Inflammatory macrophage treated with lipopolysaccharide for 1 hour (primary cell): ENCODE results near the gene UGT1A4.
"Not testable (repeated sequence)": the region's sequence is repeated elsewhere in the genome, so short reads cannot be mapped to it uniquely, and the experiment has no call there.

Experiments used
- DNase-seq, 2 donors: peaks; one replicate each; pipeline ENCODE4 v3.0.0-alpha.2; 2020 to 2022

Gene UGT1A4

GRCh38 chr2:233700028-233700635 is 18.4 kb upstream of the UGT1A4 start:
- no peak for DNase-seq

DNA sequence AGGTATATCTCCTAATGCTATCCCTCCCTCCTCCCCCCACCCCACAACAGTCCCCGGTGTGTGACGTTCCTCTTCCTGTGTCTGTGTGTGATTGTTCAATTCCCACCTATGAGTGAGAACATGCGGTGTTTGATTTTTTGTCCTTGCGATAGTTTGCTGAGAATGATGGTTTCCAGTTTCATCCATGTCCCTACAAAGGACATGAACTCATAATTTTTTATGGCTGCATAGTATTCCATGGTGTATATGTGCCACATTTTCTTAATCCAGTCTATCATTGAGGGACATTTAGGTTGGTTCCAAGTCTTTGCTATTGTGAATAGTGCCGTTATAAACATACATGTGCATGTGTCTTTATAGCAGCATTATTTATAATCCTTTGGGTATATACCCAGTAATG is 17.7 kb upstream of the UGT1A4 start:
- not testable (repeated sequence) for DNase-seq

- no peak for DNase-seq
Measured at GRCh38 chr2:233702238-233702637, 16.3 kb upstream of the UGT1A4 start.

DNA sequence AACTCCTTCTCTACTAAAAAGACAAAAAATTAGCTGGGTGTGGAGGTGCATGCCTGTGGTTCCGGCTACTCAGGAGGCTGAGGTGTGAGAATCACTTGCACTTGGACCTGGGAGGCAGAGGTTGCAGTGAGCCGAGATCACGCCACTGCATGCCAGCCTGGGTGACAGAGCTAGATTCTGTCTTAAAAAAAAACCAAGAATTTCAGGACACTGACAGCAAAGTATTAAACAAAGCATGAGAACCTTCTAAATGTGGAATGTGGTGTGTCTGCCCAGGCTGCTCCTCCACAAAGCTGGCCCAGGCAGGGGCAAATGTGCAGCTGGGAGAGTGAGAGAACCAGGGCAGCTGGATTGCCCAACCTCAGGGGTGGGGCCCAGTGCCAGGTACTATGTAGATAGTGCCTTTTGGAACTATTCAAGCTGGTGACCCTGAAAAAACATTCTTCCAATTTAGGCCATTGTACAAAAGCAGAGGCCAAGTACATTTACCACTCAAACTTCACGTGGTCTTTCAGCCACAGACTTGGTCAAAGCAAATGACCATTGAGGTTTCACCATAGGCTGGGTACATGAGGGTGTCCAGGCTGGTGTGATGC is 12.5 kb upstream of the UGT1A4 start:
- no peak for DNase-seq

DNA sequence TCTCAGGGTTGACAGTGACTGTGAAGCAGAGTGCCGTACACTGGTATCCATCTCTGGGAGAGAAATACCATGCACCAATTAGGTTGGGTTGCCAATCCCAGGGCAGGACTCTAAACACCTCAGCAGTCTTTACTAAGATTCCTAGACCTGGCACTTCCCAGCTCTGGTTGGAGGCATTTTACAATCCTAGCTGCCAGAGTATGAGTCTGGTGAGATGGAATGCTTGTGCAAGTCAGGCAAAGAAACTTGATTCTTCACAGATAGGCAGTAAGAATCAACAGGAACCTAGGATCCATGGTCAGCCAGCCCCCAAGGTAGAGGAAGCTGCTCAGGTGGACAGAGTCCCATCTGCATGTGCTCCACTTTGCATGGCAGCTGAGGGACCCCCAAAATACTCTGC is 11.8 kb upstream of the UGT1A4 start:
- DNase-seq: no peak

DNA sequence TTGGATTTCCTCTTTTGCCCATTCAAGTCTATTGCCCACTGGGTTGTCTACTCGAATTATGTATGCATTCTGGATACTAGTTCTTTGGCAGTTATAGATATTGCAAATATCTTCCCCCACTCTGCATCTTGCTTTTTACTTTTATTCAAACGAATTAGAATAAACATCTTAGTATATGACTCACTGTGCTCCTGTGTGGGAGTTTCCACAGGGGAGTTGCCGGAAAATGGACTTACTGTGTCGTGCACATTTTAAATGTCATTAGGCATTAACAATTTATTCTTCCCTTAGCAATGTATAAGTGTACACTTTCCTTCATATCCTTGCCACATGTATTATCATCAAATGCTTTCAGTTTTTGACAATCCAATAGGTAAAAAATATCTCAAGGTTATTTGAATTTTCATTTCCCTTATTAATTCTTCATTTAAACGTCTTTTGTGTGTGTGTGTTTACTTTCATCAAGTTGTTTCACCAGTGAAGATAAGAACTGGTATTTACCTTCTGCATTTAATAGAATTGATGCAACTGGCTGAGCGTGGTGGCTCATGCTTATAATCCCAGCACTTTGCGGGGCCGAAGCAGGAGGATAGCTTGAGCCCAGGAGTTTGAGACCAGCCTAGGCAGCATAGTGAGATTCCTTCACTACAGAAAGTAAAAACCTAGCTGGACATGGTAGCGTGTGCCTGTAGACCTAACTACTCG is 10.4 kb upstream of the UGT1A4 start:
- DNase-seq: no peak

GRCh38 chr2:233708942-233709341 is 9.6 kb upstream of the UGT1A4 start:
- DNase-seq: no peak

- DNase-seq: peak; percentile 25 to 74
Measured at GRCh38 chr2:233711312-233712008, 7.1 kb upstream of the UGT1A4 start.

DNA sequence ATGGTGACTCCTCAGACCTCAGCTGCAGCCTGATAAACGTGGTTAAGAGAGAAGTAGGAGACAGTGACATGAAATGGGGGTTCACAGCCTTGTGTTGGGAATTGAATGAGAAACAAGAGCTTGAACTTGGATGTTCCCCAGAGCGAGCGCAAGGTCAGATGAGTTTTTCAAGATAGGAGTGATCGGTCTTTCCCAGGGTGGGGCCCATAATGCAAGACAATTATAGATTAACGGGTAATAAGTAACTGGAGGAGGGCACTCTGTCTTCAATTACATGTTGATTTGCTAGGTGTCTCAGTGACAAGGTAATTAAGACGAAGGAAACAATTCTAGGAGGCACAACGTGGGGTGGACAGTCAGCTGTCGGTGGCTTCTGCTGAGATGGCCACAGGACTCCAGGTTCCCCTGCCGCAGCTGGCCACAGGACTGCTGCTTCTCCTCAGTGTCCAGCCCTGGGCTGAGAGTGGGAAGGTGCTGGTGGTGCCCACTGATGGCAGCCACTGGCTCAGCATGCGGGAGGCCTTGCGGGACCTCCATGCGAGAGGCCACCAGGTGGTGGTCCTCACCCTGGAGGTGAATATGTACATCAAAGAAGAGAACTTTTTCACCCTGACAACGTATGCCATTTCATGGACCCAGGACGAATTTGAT is 5.8 kb upstream of the UGT1A4 start, which contains the start of gene UGT1A5:
TSS of gene UGT1A5 (plus strand) at position 297 of the 651 bp plus-strand sequence. CDS start at position 382, 85 bp downstream.
- no peak for DNase-seq

DNA sequence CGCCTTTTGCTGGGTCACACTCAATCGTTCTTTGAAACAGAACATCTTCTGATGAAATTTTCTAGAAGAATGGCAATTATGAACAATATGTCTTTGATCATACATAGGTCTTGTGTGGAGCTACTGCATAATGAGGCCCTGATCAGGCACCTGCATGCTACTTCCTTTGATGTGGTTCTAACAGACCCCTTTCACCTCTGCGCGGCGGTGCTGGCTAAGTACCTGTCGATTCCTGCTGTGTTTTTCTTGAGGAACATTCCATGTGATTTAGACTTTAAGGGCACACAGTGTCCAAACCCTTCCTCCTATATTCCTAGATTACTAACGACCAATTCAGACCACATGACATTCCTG is 5.3 kb upstream of the UGT1A4 start:
- DNase-seq: no peak

GRCh38 chr2:233714121-233714520 is 4.4 kb upstream of the UGT1A4 start:
- DNase-seq: no peak

- DNase-seq: no peak
Measured at GRCh38 chr2:233728723-233729301, 10.3 kb downstream of the UGT1A4 start, which contains the start of gene UGT1A3. Gene UGT1A3 (plus strand): TSS chr2:233729042. CDS start chr2:233729127, 85 bp downstream.

DNA sequence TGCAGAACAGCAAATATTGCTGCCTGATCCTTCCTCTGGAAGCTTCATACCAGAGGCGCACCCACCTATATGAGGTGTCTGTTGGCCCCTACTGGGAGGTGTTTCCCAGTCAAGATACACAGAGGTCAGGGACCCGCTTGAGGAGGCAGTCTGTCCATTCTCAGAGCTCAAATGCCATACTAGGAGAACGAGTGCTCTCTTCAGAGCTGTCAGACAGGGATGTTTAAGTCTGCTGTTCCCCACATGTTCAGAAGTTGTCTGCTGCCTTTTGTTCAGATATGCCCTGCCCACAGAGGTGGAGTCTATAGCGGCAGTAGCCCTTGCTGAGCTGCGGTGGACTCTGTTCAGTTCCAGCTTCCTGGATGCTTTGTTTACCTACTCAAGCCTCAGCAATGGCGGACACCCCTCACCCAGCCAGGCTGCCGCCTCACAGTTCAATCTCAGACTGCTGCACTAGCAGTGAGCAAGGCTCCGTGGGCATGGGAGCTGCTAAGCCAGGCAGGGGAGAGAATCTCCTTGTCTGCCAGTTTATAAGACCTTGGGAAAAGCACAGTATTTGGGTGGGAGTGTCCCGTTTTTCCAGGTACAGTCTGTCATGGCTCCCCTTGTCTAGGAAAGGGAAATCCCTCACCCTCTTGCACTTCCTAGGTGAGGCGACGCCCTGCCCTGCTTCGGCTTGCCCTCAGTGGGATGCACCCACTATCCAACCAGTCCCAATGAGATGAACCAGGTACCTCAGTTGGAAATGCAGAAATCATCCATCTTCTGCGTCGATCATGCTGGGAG is 18.5 kb downstream of the UGT1A4 start:
- not testable (repeated sequence) for DNase-seq

- no peak for DNase-seq
Measured at GRCh38 chr2:233740870-233741269, 22.3 kb downstream of the UGT1A4 start.

DNA sequence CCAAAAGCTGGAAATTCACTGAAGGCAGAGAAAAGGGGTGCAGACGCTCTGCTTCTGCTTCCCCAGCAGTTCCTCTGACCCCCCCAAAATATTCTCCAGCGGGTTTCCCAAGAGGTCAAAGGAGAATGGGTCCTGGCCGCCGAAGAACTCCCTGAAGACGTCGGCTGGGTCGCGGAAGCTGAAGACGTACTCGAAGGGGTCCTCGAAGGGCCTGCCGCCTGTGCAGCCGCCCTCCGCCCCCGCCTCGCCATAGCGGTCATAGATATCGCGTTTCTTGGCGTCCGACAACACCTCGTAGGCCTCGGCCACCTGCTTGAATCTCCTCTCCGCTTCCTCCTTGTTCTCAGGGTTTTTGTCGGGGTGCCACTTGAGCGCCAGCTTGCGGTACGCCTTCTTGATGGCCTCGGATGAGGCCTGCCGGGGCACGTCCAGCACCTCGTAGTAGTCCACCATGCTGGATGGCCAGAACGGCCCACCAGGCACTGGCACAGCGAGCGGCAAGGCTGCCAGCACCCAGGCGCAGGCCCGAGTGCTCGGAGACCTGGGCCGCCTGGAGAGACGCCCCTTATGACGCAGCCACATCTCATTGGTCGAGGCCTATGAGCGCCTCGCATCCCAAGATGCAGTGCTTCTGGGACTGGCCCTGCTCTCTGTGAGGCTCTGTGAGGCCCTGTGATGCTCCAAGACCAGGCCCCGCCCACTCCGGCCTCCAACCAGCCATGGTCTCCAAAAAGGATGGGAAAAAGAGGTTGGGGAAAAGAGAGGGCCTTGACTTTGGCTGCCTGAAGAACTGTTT is 25.1 kb downstream of the UGT1A4 start:
- no peak for DNase-seq

DNA sequence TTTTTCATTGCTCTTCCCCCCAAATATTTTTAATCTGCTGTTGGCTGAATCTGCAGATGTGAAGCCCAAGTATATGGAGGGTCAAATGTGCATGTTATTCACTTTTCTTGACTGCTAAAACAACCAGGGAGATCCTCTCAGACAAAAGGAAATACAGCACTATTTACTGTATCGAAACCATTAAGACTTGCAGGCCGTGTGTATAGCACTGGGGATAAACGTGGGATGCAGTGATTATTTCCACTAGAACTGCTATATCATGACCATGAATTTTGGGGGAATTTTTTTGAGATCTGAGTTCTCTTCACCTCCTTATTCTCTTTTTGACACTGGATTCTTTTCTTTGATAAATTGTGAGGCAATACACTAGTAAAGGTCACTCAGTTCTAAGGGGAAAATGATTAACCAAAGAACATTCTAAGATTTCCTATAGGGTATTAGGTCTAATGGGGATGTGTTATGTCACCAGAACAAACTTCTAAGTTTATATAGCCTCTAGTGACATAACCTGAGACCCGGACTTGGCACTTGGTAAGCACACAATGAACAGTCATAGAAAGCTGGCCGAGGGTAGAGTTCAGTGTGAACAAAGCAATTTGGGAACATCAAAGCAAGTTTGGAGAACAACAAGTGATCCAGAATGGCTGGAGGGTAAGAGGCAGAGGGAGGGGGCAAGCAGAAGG is 26.7 kb downstream of the UGT1A4 start:
- no peak for DNase-seq

- not testable (repeated sequence) for DNase-seq
Measured at GRCh38 chr2:233745838-233746237, 27.3 kb downstream of the UGT1A4 start.

DNA sequence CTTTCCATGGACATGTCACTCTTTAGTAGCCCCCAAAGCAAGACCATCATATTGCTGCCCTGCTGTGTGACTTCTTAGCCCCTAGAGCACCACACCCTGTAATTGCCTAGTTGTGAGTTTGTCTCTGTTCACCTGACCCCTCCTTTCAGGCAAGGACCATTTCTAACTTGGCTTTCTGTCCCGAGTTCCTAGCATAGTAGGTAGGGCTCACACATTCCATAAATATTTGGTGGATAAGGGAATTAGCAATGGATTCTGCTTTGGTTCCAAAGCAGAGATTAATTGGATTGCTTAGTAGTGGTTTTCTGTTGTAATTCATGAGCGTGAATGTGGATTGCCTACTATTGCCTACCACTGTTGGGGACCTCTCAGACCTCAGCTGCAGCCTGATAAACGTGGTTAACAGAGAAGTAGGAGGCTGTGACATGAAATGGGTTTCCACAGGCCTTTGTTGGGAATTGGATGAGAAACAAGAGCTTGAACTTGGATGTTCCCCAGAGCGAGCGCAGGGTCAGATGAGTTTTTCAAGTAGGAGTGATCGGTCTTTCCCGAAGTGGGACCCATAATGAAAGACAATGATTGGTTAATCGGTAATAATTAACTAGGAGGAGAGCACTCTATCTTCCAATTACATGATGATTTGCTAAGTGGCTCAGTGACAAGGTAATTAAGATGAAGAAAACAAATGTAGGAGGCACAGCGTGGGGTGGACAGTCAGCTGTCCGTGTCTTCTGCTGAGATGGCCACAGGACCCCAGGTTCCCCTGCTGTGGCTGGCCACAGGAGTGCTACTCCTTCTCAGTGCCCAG is 28.1 kb downstream of the UGT1A4 start:
- no peak for DNase-seq

- DNase-seq: no peak
Measured at GRCh38 chr2:233747283-233747544, 28.7 kb downstream of the UGT1A4 start.

DNA sequence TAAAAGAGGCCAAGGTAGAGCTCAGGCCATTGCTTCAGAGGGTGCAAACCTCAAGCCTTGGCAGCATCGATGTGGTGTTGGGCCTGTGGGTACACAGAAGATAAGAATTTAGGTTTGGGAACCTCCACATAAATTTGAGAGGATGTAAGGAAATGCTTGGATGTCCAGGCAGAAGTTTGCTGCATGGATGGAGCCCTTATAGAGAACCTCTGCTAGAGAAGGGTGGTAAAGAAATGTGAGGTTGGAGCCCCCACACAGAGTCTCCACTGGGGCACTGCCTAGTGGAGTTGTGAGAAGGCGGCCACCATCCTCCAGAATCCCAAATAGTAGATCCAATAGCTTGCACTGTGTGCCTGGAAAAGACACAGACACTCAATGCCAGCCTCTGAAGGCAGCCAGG is 32.2 kb downstream of the UGT1A4 start:
- DNase-seq: not testable (repeated sequence)
